ENCODE data around the gene TBRG4.

TBRG4 gene

DNA sequence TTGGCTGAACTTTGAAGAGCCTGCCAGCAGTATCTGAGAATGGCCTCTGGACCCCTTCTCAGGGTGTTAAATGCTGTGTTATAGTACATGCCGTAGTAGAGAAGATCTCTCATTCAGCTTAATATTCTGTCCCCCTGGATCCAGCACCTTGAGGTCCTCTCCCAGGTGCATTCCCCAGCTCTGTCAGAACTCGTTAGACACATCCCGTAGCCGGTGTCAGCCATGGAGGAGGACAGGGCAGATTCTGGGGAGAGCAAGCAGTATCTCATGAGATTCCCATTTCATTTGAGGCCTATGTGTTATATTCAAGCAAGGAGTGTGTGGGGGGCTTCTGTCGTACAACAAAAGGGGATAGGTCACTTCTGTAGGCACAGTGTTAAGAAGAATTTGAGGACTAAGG is 57.6 kb downstream of the TBRG4 start:
- H3K4me3 ChIP-seq (replicated peaks; ENCODE audit: low read depth, low read length) = no peak overlapping the region
- no peak for TF ChIP-seq CTCF (IDR thresholded peaks at IDR 0.05; ENCODE audit: low read length, missing control alignments)
- DNase-seq (ENCODE audit: low read depth) = no peak

DNA sequence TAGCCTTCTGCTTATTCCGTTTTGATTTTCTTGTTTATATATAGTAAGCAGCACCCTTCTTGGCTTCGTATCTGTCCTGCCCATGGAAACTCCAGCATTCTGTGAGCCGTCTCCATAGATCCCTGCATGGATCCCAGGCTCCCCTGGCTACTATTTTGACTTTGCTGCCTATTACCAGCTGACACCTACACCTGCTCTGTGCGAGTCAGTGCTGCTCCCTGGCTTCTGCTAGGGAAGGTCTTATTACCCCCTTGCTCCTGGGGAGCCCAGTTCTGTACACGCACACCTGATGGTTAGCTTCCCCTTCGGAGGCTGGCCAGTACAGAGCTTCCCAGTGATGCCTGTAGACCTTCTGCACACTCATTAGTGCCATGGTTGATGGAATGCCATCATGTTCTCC is 58.1 kb downstream of the TBRG4 start:
- DNase-seq (ENCODE audit: low read depth) = no peak
- H3K4me3 ChIP-seq (replicated peaks; ENCODE audit: low read depth, low read length) = no peak overlapping the region
- TF ChIP-seq CTCF (IDR thresholded peaks at IDR 0.05; ENCODE audit: low read length, missing control alignments) = no peak

- TF ChIP-seq CTCF (IDR thresholded peaks at IDR 0.05; ENCODE audit: low read length, missing control alignments) = no peak
- H3K4me3 ChIP-seq (replicated peaks; ENCODE audit: low read depth, low read length) = no peak overlapping the region
- DNase-seq (ENCODE audit: low read depth) = no peak
Measured at GRCh38 chr7:45052011-45052410, 59.5 kb downstream of the TBRG4 start.

DNA sequence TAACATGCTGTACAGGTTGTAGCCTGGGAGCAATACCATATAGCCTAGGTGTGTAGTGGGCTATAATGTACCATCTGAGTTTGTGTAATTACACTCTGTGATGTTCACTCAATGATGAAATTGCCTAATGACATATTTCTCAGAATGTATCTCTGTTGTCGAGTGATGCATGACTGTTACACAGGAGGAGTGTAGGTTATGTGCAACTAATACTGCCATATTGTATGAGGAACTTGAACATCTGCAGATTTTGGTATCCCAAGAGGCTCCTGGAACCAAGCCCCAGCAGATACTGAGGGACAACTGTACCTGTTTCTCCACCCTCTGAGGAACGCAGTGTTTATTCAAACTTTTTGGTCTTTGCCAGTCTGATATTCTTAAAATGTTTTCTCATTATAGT is 61.3 kb downstream of the TBRG4 start:
- no peak for TF ChIP-seq CTCF (IDR thresholded peaks at IDR 0.05; ENCODE audit: low read length, missing control alignments)
- no peak overlapping the region for H3K4me3 ChIP-seq (replicated peaks; ENCODE audit: low read depth, low read length)
- DNase-seq (ENCODE audit: low read depth) = no peak

All from fibroblast of pulmonary artery (primary cell).